Measurements from ENCODE around the gene RTCA. TPM values are rescaled to one million over a fixed set of nuclear protein-coding genes. Genes with fewer than 3 reads are reported as not detected.

The RTCA gene
- total RNA-seq, 1 donor from 2014 or later = 78.0 TPM

DNA sequence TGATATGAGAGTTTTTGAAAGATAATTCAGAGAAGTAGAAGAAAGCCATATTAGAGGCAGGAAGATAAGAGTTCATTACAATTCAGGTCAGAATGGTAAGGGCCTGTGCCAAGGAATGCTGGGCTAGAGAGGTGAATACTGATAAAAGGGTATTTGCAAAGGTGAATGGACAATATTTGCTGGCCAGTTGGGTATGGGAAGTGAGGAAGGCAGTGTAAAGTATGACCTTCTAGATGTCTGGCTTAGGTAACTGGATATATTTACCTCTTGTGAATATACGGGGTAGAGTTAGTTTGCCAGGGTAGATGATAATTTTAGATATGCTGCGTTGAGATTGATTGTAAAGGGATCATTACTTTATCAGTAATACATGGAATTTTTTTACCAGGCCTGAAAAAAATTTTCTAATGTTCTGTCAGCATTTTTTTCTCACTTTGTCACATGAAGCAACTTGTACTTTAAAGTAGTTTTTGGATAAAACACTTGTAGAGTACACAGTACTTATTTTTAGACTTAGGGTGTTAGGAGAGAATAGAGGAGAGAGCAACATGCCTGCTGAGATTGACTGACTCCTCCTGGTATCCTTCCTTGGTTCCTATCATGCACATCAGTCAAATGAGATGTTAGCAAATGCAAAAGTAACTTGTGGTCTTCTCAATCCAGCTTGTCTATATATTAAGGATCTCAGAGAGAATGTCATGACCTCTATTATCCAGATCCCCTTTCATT, 14.1 kb downstream of the RTCA start:
- H4K20me1 ChIP-seq (ENCODE audit: insufficient read depth, low read length) = peaks cover 30% of the 10 kb centered on the region
- no peak overlapping the region for H2AFZ ChIP-seq (ENCODE audit: low read depth, low read length)
- H3K4me1 Mint-ChIP-seq (ENCODE audit: low read depth, unreplicated experiment) = no peaks in the 10 kb centered on the region
- no peak for FAIRE-seq
- H3K27me3 Mint-ChIP-seq (ENCODE audit: low read depth, unreplicated experiment) = no peaks in the 10 kb centered on the region
- peaks cover 56% of the 10 kb centered on the region for H3K36me3 ChIP-seq (ENCODE audit: insufficient read depth, low read length)
- peaks cover 15% of the 10 kb centered on the region for H3K36me3 Mint-ChIP-seq (ENCODE audit: low read depth, unreplicated experiment)
- no peaks in the 10 kb centered on the region for H3K4me1 ChIP-seq (ENCODE audit: insufficient read depth, low read length)
- H3K9ac ChIP-seq (ENCODE audit: low read length) = no peak overlapping the region
- H3K4me2 ChIP-seq (ENCODE audit: low read length) = no peak overlapping the region
- no peak overlapping the region for H3K4me3 ChIP-seq (ENCODE audit: insufficient read depth, low read depth, low read length)
- no peaks in the 10 kb centered on the region for H3K9me3 ChIP-seq (ENCODE audit: insufficient read depth, low read depth, low read length)
- H3K27ac ChIP-seq (ENCODE audit: low read depth, low read length) = no peak overlapping the region
- TF ChIP-seq, protein P1, sequence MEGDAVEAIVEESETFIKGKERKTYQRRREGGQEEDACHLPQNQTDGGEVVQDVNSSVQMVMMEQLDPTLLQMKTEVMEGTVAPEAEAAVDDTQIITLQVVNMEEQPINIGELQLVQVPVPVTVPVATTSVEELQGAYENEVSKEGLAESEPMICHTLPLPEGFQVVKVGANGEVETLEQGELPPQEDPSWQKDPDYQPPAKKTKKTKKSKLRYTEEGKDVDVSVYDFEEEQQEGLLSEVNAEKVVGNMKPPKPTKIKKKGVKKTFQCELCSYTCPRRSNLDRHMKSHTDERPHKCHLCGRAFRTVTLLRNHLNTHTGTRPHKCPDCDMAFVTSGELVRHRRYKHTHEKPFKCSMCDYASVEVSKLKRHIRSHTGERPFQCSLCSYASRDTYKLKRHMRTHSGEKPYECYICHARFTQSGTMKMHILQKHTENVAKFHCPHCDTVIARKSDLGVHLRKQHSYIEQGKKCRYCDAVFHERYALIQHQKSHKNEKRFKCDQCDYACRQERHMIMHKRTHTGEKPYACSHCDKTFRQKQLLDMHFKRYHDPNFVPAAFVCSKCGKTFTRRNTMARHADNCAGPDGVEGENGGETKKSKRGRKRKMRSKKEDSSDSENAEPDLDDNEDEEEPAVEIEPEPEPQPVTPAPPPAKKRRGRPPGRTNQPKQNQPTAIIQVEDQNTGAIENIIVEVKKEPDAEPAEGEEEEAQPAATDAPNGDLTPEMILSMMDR (IDR thresholded peaks at IDR 0.05; ENCODE audit: insufficient read depth, low read depth, low read length) = no peak
- TF ChIP-seq EZH2 (IDR thresholded peaks at IDR 0.05; ENCODE audit: insufficient read depth, low read length) = no peak
- DNase-seq (ENCODE audit: low read depth) = no peak
- no peak overlapping the region for H3K4me3 Mint-ChIP-seq (ENCODE audit: unreplicated experiment)
- H3K9me3 Mint-ChIP-seq (ENCODE audit: unreplicated experiment) = no peaks in the 10 kb centered on the region
- H3K79me2 ChIP-seq (ENCODE audit: insufficient read depth, low read length) = peaks cover 15% of the 10 kb centered on the region
- no peak overlapping the region for H3K27ac Mint-ChIP-seq (ENCODE audit: unreplicated experiment)
- no peaks in the 10 kb centered on the region for H3K27me3 ChIP-seq (ENCODE audit: insufficient read depth, low read length)

DNA sequence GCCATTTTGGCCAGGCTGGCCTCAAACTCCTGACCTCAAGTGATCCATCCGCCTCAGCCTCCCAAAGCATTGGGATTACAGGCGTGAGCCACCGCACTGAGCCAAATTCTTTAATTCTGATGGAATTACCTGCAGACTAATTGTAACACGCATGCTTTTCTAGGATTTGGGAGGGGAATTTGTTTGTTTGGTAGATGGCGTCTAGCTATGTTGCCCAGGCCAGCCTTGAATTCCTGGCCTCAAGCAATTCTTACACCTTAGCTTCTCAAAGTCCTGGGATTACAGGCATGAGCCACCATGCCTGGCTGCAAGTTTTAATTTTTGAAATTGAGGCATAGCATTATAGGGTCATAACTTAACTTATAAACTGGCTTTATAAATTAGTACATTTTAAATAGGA, 18.6 kb downstream of the RTCA start:
- Mint-ChIP-seq H3K27ac (ENCODE audit: unreplicated experiment) (no peak overlapping the region), H3K27me3 (ENCODE audit: low read depth, unreplicated experiment) (no peaks in the 10 kb centered on the region), H3K36me3 (ENCODE audit: low read depth, unreplicated experiment) (peaks cover 12% of the 10 kb centered on the region), H3K4me1 (ENCODE audit: low read depth, unreplicated experiment) (no peaks in the 10 kb centered on the region), H3K4me3 (ENCODE audit: unreplicated experiment) (no peak overlapping the region), H3K9me3 (ENCODE audit: unreplicated experiment) (no peaks in the 10 kb centered on the region)
- TF ChIP-seq EZH2 (IDR thresholded peaks at IDR 0.05; ENCODE audit: insufficient read depth, low read length) = no peak
- H3K79me2 ChIP-seq (ENCODE audit: insufficient read depth, low read length) = peaks cover 9% of the 10 kb centered on the region
- H2AFZ ChIP-seq (ENCODE audit: low read depth, low read length) = no peak overlapping the region
- no peak overlapping the region for H3K4me3 ChIP-seq (ENCODE audit: insufficient read depth, low read depth, low read length)
- H3K4me1 ChIP-seq (ENCODE audit: insufficient read depth, low read length) = no peaks in the 10 kb centered on the region
- H3K27me3 ChIP-seq (ENCODE audit: insufficient read depth, low read length) = no peaks in the 10 kb centered on the region
- no peak for DNase-seq (ENCODE audit: low read depth)
- H3K4me2 ChIP-seq (ENCODE audit: low read length) = no peak overlapping the region
- H3K9ac ChIP-seq (ENCODE audit: low read length) = no peak overlapping the region
- H3K9me3 ChIP-seq (ENCODE audit: insufficient read depth, low read depth, low read length) = no peaks in the 10 kb centered on the region
- H4K20me1 ChIP-seq (ENCODE audit: insufficient read depth, low read length) = peaks cover 15% of the 10 kb centered on the region
- H3K36me3 ChIP-seq (ENCODE audit: insufficient read depth, low read length) = peaks cover 36% of the 10 kb centered on the region
- no peak overlapping the region for H3K27ac ChIP-seq (ENCODE audit: low read depth, low read length)
- no peak for FAIRE-seq

DNA sequence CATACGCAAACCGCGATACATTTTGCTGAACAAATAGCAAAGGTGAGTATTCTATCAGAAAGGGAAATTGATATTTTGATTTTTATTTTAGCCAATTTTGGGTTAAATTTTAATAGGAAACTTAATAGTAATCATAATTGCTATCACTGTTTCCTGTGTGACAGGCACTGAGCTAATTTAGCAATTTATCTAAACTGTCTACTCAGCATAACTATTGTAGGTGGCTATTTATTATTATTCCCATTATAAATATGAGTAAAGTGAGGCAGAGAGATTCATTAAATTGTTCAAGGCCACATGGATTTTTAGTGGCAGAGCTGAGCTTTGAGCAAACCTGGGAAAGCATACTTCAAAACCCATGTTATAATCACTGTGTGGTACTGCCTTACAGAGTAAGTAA, 21.1 kb downstream of the RTCA start:
- H4K20me1 ChIP-seq (ENCODE audit: insufficient read depth, low read length) = peaks cover 1% of the 10 kb centered on the region
- H3K9ac ChIP-seq (ENCODE audit: low read length) = no peak overlapping the region
- no peak overlapping the region for H3K4me3 ChIP-seq (ENCODE audit: insufficient read depth, low read depth, low read length)
- peaks cover 31% of the 10 kb centered on the region for H3K36me3 ChIP-seq (ENCODE audit: insufficient read depth, low read length)
- no peaks in the 10 kb centered on the region for H3K79me2 ChIP-seq (ENCODE audit: insufficient read depth, low read length)
- no peaks in the 10 kb centered on the region for H3K9me3 Mint-ChIP-seq (ENCODE audit: unreplicated experiment)
- no peak overlapping the region for H3K27ac Mint-ChIP-seq (ENCODE audit: unreplicated experiment)
- TF ChIP-seq EZH2 (IDR thresholded peaks at IDR 0.05; ENCODE audit: insufficient read depth, low read length) = no peak
- TF ChIP-seq, protein P1 (IDR thresholded peaks at IDR 0.05; ENCODE audit: insufficient read depth, low read depth, low read length) = no peak
- no peak overlapping the region for H3K27ac ChIP-seq (ENCODE audit: low read depth, low read length)
- H3K4me3 Mint-ChIP-seq (ENCODE audit: unreplicated experiment) = no peak overlapping the region
- no peaks in the 10 kb centered on the region for H3K27me3 ChIP-seq (ENCODE audit: insufficient read depth, low read length)
- H2AFZ ChIP-seq (ENCODE audit: low read depth, low read length) = no peak overlapping the region
- FAIRE-seq (no peak), DNase-seq (ENCODE audit: low read depth) (no peak)
- H3K36me3 Mint-ChIP-seq (ENCODE audit: low read depth, unreplicated experiment) = peaks cover 10% of the 10 kb centered on the region
- no peak overlapping the region for H3K4me2 ChIP-seq (ENCODE audit: low read length)
- no peaks in the 10 kb centered on the region for H3K4me1 ChIP-seq (ENCODE audit: insufficient read depth, low read length)
- no peaks in the 10 kb centered on the region for H3K27me3 Mint-ChIP-seq (ENCODE audit: low read depth, unreplicated experiment)
- H3K4me1 Mint-ChIP-seq (ENCODE audit: low read depth, unreplicated experiment) = no peaks in the 10 kb centered on the region
- H3K9me3 ChIP-seq (ENCODE audit: insufficient read depth, low read depth, low read length) = no peaks in the 10 kb centered on the region

Measured in astrocyte (in vitro differentiated cells and primary cell).